NCI-H69 (cell line): ENCODE measurements around the gene CDK8.

Experiments
- DNase-seq: peaks from one replicate; lab custom pipeline; 2025; lab: John Stamatoyannopoulos, UW

The CDK8 gene

GRCh38 chr13:26446751-26447150, 192.8 kb downstream of the CDK8 start:
- no peak for DNase-seq

- no peak for DNase-seq
Observed at GRCh38 chr13:26448032-26448431, 194.1 kb downstream of the CDK8 start.

GRCh38 chr13:26449063-26449848, 195.3 kb downstream of the CDK8 start:
- no peak for DNase-seq
